C4-2B (cell line): ENCODE measurements around the gene TMEM150A.
"Not testable (repeated sequence)": the region's sequence is repeated elsewhere in the genome, so short reads cannot be mapped to it uniquely, and the experiment has no call there.

Experiments
- ZFX ChIP-seq: fragments of 450-650 bp; IDR thresholded peaks from 2 replicates; pipeline ENCODE4 v1.6.1; 2017
- TF ChIP-seq, protein P1 (sequence below): fragments of 450-650 bp; conservative IDR thresholded peaks from 2 replicates; pipeline ENCODE4 v1.5.1; 2017; ENCODE audit warnings: mild to moderate bottlenecking

DNA sequence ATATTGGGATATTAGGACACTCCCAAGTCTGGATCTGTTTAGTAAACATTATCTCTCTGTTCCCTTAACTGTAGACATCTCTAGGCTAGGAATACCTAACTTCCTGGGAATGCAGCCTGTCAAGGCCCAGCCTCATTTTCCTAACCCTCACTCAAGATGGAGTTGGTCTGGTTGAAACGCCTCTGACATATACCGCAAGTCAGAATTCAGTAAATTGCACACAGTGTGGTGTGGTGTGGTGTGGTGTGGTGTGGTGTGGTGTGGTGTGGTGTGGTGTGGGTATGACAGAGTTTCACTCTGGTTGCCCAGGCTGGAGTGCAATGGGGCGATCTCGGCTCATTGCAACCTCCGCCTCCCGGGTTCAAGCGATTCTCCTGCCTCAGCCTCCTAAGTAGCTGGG is 12.3 kb upstream of the TMEM150A start:
- TF ChIP-seq, protein P1, sequence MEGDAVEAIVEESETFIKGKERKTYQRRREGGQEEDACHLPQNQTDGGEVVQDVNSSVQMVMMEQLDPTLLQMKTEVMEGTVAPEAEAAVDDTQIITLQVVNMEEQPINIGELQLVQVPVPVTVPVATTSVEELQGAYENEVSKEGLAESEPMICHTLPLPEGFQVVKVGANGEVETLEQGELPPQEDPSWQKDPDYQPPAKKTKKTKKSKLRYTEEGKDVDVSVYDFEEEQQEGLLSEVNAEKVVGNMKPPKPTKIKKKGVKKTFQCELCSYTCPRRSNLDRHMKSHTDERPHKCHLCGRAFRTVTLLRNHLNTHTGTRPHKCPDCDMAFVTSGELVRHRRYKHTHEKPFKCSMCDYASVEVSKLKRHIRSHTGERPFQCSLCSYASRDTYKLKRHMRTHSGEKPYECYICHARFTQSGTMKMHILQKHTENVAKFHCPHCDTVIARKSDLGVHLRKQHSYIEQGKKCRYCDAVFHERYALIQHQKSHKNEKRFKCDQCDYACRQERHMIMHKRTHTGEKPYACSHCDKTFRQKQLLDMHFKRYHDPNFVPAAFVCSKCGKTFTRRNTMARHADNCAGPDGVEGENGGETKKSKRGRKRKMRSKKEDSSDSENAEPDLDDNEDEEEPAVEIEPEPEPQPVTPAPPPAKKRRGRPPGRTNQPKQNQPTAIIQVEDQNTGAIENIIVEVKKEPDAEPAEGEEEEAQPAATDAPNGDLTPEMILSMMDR: not testable (repeated sequence)
- not testable (repeated sequence) for TF ChIP-seq ZFX
